Hematopoietic multipotent progenitor cell treated with erythropoietin and hydrocortisone succinate and interleukin-3 and kit ligand, for 6 days (in vitro differentiated cells): ENCODE data around the gene OVCH1.

Source experiments
- DNase-seq: peaks from one replicate; pipeline ENCODE4 v3.0.0-alpha.2; 2015

OVCH1 gene

GRCh38 chr12:29497588-29497987 is at the start of gene OVCH1:
Gene OVCH1, minus strand, starts transcription at chr12:29497686. Its CDS starts 0 bp downstream, at chr12:29497686.
- DNase-seq: no peak

- no peak for DNase-seq
Observed at GRCh38 chr12:29547151-29547632, 49.7 kb upstream of the OVCH1 start.

GRCh38 chr12:29546000-29546399 is 48.5 kb upstream of the OVCH1 start:
- no peak for DNase-seq

GRCh38 chr12:29545102-29545467 is 47.6 kb upstream of the OVCH1 start:
- DNase-seq: no peak

GRCh38 chr12:29544428-29545101 is 47.1 kb upstream of the OVCH1 start:
- no peak for DNase-seq

GRCh38 chr12:29543036-29543435 is 45.5 kb upstream of the OVCH1 start:
- no peak for DNase-seq

- DNase-seq: no peak
Observed at GRCh38 chr12:29537298-29537697, 39.8 kb upstream of the OVCH1 start.

- DNase-seq: peak; percentile 17
Observed at GRCh38 chr12:29534935-29535334, 37.4 kb upstream of the OVCH1 start.

GRCh38 chr12:29533815-29534489 is 36.5 kb upstream of the OVCH1 start:
- DNase-seq: no peak

GRCh38 chr12:29531471-29531870 is 34.0 kb upstream of the OVCH1 start:
- DNase-seq: no peak

GRCh38 chr12:29530436-29530835 is 33.0 kb upstream of the OVCH1 start:
- no peak for DNase-seq

- DNase-seq: no peak
Observed at GRCh38 chr12:29528161-29528560, 30.7 kb upstream of the OVCH1 start.

- DNase-seq: no peak
Observed at GRCh38 chr12:29521951-29522350, 24.5 kb upstream of the OVCH1 start.

GRCh38 chr12:29519585-29520182 is 22.2 kb upstream of the OVCH1 start:
- DNase-seq: peak; percentile 68

- DNase-seq: no peak
Observed at GRCh38 chr12:29518407-29518806, 20.9 kb upstream of the OVCH1 start.

GRCh38 chr12:29517264-29517663 is 19.8 kb upstream of the OVCH1 start:
- peak; percentile 7 for DNase-seq

GRCh38 chr12:29516431-29516875 is 19.0 kb upstream of the OVCH1 start:
- DNase-seq: no peak

- no peak for DNase-seq
Observed at GRCh38 chr12:29510591-29511185, 13.2 kb upstream of the OVCH1 start.

- no peak for DNase-seq
Observed at GRCh38 chr12:29509503-29509902, 12.0 kb upstream of the OVCH1 start.

- no peak for DNase-seq
Observed at GRCh38 chr12:29508949-29509348, 11.5 kb upstream of the OVCH1 start.

- DNase-seq: no peak
Observed at GRCh38 chr12:29505122-29505521, 7.6 kb upstream of the OVCH1 start.

- no peak for DNase-seq
Observed at GRCh38 chr12:29503283-29503682, 5.8 kb upstream of the OVCH1 start.

GRCh38 chr12:29499235-29499634 is 1.7 kb upstream of the OVCH1 start:
- no peak for DNase-seq

GRCh38 chr12:29492891-29493290 is 4.6 kb downstream of the OVCH1 start:
- no peak for DNase-seq
